ENCODE measurements around the gene SPEM1.

SPEM1 gene

DNA sequence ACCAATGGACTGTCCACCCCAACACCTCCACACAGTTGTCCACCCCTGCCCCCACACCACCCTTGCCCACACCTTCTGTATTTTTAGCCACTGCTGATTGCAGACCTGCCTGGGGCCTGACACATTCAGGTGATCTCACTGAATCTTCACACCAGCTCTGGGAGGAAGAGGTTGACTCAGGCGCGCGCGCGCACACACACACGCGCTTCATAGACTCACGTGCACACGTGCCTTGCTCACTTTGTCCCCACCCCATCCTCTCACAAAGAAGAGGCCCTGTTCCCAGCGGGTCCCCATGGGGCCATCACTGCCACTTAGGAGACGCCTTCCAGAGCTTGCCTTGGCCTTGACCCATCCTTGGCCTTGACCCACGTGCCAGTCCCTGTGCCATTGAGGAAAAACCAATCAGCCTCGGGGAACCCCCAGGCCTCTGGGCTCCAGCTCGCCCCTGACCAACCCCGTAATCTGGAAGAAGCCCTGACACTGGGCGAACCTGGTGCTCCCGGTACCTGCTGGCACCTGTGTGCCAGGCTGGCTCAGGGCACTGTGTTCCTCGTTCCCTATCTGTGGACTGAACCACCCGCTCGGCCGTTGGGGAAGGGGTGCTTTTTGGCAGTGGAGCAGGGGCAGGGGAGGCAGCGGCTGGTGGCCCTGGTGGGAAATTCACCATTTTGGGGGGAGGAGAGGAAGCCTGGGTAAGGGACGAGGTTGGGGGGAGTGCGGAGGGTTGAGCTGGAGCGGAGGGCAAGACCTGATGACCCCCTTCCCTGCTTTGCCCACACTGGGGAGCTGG, 9.3 kb upstream of the SPEM1 start:
- no peaks in the 10 kb centered on the region for H3K27me3 ChIP-seq (ENCODE audit: insufficient read depth, poor library complexity, severe bottlenecking)
- TF ChIP-seq, protein P1, sequence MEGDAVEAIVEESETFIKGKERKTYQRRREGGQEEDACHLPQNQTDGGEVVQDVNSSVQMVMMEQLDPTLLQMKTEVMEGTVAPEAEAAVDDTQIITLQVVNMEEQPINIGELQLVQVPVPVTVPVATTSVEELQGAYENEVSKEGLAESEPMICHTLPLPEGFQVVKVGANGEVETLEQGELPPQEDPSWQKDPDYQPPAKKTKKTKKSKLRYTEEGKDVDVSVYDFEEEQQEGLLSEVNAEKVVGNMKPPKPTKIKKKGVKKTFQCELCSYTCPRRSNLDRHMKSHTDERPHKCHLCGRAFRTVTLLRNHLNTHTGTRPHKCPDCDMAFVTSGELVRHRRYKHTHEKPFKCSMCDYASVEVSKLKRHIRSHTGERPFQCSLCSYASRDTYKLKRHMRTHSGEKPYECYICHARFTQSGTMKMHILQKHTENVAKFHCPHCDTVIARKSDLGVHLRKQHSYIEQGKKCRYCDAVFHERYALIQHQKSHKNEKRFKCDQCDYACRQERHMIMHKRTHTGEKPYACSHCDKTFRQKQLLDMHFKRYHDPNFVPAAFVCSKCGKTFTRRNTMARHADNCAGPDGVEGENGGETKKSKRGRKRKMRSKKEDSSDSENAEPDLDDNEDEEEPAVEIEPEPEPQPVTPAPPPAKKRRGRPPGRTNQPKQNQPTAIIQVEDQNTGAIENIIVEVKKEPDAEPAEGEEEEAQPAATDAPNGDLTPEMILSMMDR (IDR thresholded peaks at IDR 0.05; ENCODE audit: poor library complexity, severe bottlenecking), result no peak
- no peak for DNase-seq (ENCODE audit: low spot score)
- H3K4me3 ChIP-seq (ENCODE audit: severe bottlenecking), result no peak overlapping the region
- H3K36me3 ChIP-seq (ENCODE audit: low read depth), result no peaks in the 10 kb centered on the region
- ATAC-seq (ENCODE audit: low read depth), result no peak
- H3K4me1 ChIP-seq (ENCODE audit: insufficient read depth, poor library complexity, severe bottlenecking), result no peaks in the 10 kb centered on the region
- H3K27ac ChIP-seq (ENCODE audit: poor library complexity, severe bottlenecking), result no peak overlapping the region
- no peaks in the 10 kb centered on the region for H3K9me3 ChIP-seq (ENCODE audit: severe bottlenecking)

DNA sequence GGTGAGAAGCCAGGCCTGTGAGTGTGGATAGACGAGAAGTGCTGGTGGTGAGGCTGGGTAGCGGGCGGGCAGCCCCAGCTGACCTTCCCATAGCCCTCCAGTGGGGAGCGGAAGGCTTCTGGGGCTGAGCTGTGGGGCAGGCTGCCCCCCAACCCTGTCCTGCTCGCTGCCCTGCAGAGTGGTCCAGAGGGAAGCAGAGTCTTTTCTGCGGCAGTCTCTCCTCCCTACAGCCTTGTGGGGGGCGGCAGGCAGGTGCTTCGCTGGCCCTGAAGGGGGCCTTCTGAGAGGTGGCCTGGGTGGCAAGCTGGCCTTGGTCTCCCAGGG, 8.7 kb upstream of the SPEM1 start:
- H3K36me3 ChIP-seq (ENCODE audit: low read depth), result no peaks in the 10 kb centered on the region
- H3K4me1 ChIP-seq (ENCODE audit: insufficient read depth, poor library complexity, severe bottlenecking), result no peaks in the 10 kb centered on the region
- TF ChIP-seq, protein P1 (IDR thresholded peaks at IDR 0.05; ENCODE audit: poor library complexity, severe bottlenecking), result no peak
- DNase-seq (ENCODE audit: low spot score) (no peak), ATAC-seq (ENCODE audit: low read depth) (no peak)
- H3K27me3 ChIP-seq (ENCODE audit: insufficient read depth, poor library complexity, severe bottlenecking), result no peaks in the 10 kb centered on the region
- no peak overlapping the region for H3K27ac ChIP-seq (ENCODE audit: poor library complexity, severe bottlenecking)
- no peak overlapping the region for H3K4me3 ChIP-seq (ENCODE audit: severe bottlenecking)
- no peaks in the 10 kb centered on the region for H3K9me3 ChIP-seq (ENCODE audit: severe bottlenecking)

DNA sequence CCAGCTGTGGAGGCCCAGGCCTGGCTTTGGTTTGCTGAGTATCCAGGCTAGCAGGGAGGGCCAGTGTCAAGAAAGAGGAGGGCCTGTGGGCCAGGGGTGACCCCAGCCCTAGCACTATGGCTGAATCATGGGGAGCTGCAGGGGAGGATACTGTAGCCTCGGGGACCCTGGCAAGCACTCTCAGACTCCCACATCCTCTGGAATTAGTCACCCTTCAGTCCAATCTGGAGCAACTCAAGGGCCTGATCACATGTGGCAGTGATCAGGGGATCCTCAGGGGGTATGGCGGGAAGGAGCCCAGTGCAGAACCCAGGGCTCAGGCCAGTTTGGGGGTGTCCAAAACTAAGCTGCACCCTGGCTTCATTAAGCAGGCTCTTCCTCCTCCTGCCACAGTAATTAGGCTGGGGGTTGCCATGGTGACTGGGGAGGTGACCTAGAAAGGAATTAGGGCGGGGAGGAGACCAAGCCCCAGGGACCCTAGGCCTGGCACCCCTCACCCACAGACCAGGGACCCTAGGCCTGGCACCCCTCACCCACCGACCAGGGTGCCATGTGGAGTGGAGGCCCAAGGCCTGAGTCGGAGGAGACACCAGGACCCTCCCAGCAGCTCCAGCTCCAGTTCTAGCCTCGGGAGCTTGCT, 6.7 kb upstream of the SPEM1 start:
- TF ChIP-seq, protein P1 (IDR thresholded peaks at IDR 0.05; ENCODE audit: poor library complexity, severe bottlenecking), result no peak
- ATAC-seq (ENCODE audit: low read depth), result peak; percentile 54
- DNase-seq (ENCODE audit: low spot score), result no peak
- H3K4me3 ChIP-seq (ENCODE audit: severe bottlenecking), result no peak overlapping the region
- no peaks in the 10 kb centered on the region for H3K27me3 ChIP-seq (ENCODE audit: insufficient read depth, poor library complexity, severe bottlenecking)
- H3K36me3 ChIP-seq (ENCODE audit: low read depth), result no peaks in the 10 kb centered on the region
- no peaks in the 10 kb centered on the region for H3K4me1 ChIP-seq (ENCODE audit: insufficient read depth, poor library complexity, severe bottlenecking)
- H3K9me3 ChIP-seq (ENCODE audit: severe bottlenecking), result no peaks in the 10 kb centered on the region
- no peak overlapping the region for H3K27ac ChIP-seq (ENCODE audit: poor library complexity, severe bottlenecking)

DNA sequence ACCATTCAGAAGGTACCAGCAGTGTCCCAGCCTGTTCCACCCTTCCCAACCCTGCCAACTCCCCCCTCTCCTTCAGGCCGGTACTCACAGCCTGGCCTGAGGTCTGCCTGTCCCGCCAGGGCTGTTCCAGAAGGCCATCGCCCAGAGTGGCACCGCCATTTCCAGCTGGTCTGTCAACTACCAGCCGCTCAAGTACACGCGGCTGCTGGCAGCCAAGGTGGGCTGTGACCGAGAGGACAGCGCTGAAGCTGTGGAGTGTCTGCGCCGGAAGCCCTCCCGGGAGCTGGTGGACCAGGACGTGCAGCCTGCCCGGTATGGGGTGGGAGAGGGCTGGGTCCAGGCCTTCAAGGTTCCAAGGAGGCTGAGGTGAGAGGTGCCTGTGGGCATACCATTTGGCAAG, 5.3 kb upstream of the SPEM1 start:
- DNase-seq (ENCODE audit: low spot score), result no peak
- ATAC-seq (ENCODE audit: low read depth), result no peak
- Histone ChIP-seq H3K27me3 (ENCODE audit: insufficient read depth, poor library complexity, severe bottlenecking) (no peaks in the 10 kb centered on the region), H3K4me1 (ENCODE audit: insufficient read depth, poor library complexity, severe bottlenecking) (no peaks in the 10 kb centered on the region), H3K27ac (ENCODE audit: poor library complexity, severe bottlenecking) (no peak overlapping the region), H3K4me3 (ENCODE audit: severe bottlenecking) (no peak overlapping the region), H3K36me3 (ENCODE audit: low read depth) (no peaks in the 10 kb centered on the region), H3K9me3 (ENCODE audit: severe bottlenecking) (no peaks in the 10 kb centered on the region)
- TF ChIP-seq, protein P1 (IDR thresholded peaks at IDR 0.05; ENCODE audit: poor library complexity, severe bottlenecking), result no peak

DNA sequence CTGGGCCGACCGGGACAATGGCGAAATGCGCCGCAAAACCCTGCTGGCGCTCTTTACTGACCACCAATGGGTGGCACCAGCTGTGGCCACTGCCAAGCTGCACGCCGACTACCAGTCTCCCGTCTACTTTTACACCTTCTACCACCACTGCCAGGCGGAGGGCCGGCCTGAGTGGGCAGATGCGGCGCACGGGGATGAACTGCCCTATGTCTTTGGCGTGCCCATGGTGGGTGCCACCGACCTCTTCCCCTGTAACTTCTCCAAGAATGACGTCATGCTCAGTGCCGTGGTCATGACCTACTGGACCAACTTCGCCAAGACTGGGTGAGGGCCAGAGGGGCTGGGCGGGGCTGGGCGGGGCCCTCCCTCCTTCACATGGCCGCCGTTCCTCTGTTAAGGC, 4.3 kb upstream of the SPEM1 start:
- H3K4me3 ChIP-seq (ENCODE audit: severe bottlenecking), result no peak overlapping the region
- H3K4me1 ChIP-seq (ENCODE audit: insufficient read depth, poor library complexity, severe bottlenecking), result no peaks in the 10 kb centered on the region
- ATAC-seq (ENCODE audit: low read depth) (no peak), DNase-seq (ENCODE audit: low spot score) (no peak)
- no peak overlapping the region for H3K27ac ChIP-seq (ENCODE audit: poor library complexity, severe bottlenecking)
- no peaks in the 10 kb centered on the region for H3K9me3 ChIP-seq (ENCODE audit: severe bottlenecking)
- H3K36me3 ChIP-seq (ENCODE audit: low read depth), result no peaks in the 10 kb centered on the region
- TF ChIP-seq, protein P1 (IDR thresholded peaks at IDR 0.05; ENCODE audit: poor library complexity, severe bottlenecking), result no peak
- no peaks in the 10 kb centered on the region for H3K27me3 ChIP-seq (ENCODE audit: insufficient read depth, poor library complexity, severe bottlenecking)

Measured in RWPE2 (cell line).